HCT116 (cell line): ENCODE data around the gene OLFML2B.

ENCODE experiments used
- POLR2A ChIP-seq: IDR thresholded peaks from 2 replicates; pipeline ENCODE4 v1.7.0; 2011; ENCODE audit warnings: borderline replicate concordance; ENCODE audit not compliant: insufficient read depth, insufficient read length; ENCODE audit errors: extremely low read depth
- POLR2AphosphoS5 ChIP-seq: IDR thresholded peaks from 2 replicates; pipeline ENCODE4 v1.6.1; 2011; ENCODE audit warnings: mild to moderate bottlenecking, low read depth, low read length, moderate library complexity
- ZNF274 ChIP-seq: fragments of 200-500 bp; sonication (Bioruptor generic); IDR thresholded peaks from 2 replicates; pipeline ENCODE4 v1.6.1; 2014; ENCODE audit warnings: mild to moderate bottlenecking, low read depth, low read length, inconsistent platforms
- TF ChIP-seq, protein P1 (sequence below), 3 experiments: fragments of 200-600 bp in 1 of 3; sonication (generic) in 1 of 3; IDR thresholded peaks in 2 of 3; conservative IDR thresholded peaks in 1 of 3; 2 replicates each; pipeline ENCODE4 v1.5.1; 2012 to 2017; ENCODE audit warnings: low read depth in 2 of 3, low read length in 2 of 3, antibody characterized with exemption in 1 of 3, borderline replicate concordance in 1 of 3, control low read depth in 1 of 3, mild to moderate bottlenecking in 1 of 3, mixed read lengths in 1 of 3, mixed run types in 1 of 3, moderate library complexity in 1 of 3; ENCODE audit not compliant: insufficient read depth in 1 of 3

DNA sequence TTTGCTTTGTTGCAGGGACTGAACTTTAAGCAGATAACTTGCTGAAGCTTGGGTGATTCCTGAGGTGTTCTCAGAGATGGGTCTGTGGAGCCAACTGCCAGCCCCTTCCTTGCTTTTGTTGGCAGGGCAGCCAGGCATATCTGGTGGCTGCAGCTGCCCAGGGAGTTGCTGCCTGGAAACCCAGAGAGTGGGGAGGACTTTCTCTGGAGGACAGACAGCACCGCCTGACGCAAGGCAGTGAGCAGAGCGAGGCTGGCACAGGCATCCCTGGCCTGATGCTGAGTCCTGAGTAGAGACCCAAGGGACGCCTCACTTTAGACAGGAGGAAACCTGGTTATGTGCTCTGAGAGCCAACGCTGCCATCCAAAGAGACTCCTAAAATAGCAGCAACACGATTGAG is 9.8 kb upstream of the OLFML2B start:
- TF ChIP-seq POLR2A (no peak), POLR2AphosphoS5 (no peak), ZNF274 (no peak)
- TF ChIP-seq, protein P1, sequence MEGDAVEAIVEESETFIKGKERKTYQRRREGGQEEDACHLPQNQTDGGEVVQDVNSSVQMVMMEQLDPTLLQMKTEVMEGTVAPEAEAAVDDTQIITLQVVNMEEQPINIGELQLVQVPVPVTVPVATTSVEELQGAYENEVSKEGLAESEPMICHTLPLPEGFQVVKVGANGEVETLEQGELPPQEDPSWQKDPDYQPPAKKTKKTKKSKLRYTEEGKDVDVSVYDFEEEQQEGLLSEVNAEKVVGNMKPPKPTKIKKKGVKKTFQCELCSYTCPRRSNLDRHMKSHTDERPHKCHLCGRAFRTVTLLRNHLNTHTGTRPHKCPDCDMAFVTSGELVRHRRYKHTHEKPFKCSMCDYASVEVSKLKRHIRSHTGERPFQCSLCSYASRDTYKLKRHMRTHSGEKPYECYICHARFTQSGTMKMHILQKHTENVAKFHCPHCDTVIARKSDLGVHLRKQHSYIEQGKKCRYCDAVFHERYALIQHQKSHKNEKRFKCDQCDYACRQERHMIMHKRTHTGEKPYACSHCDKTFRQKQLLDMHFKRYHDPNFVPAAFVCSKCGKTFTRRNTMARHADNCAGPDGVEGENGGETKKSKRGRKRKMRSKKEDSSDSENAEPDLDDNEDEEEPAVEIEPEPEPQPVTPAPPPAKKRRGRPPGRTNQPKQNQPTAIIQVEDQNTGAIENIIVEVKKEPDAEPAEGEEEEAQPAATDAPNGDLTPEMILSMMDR (IDR thresholded peaks at IDR 0.05 in 2 of 3, conservative IDR thresholded peaks at IDR 0.05 in 1 of 3; ENCODE audit: borderline replicate concordance in 1 of 3, insufficient read depth in 1 of 3, low read depth in 2 of 3, low read length in 2 of 3): no peak
